Suprapubic skin (tissue), 4 donors: ENCODE data around the gene STYXL2.

ENCODE experiments used
- CTCF ChIP-seq, 2 donors: fragments of 200-600 bp in 1 of 2; fragments of 450-650 bp in 1 of 2; sonication (generic) in 1 of 2; IDR thresholded peaks; one replicate each; pipeline ENCODE4 v1.5.1; 2016 to 2019; ENCODE audit warnings: antibody characterized with exemption in 2 of 2, mild to moderate bottlenecking in 1 of 2, moderate library complexity in 1 of 2
- EP300 ChIP-seq: sonication (generic); formaldehyde crosslinking; IDR thresholded peaks from one replicate; pipeline ENCODE4 v1.6.1; 2017; ENCODE audit warnings: antibody characterized with exemption
- POLR2A ChIP-seq, 2 donors: fragments of 450-650 bp; IDR thresholded peaks; one replicate each; pipeline ENCODE4 v1.6.1; 2017; ENCODE audit warnings: antibody characterized with exemption in 2 of 2, mild to moderate bottlenecking in 2 of 2, moderate library complexity in 2 of 2
- POLR2AphosphoS5 ChIP-seq, 3 donors: sonication (generic); formaldehyde crosslinking; IDR thresholded peaks; one replicate each; pipeline ENCODE4 v1.6.1; 2017; ENCODE audit warnings: antibody characterized with exemption in 3 of 3

DNA sequence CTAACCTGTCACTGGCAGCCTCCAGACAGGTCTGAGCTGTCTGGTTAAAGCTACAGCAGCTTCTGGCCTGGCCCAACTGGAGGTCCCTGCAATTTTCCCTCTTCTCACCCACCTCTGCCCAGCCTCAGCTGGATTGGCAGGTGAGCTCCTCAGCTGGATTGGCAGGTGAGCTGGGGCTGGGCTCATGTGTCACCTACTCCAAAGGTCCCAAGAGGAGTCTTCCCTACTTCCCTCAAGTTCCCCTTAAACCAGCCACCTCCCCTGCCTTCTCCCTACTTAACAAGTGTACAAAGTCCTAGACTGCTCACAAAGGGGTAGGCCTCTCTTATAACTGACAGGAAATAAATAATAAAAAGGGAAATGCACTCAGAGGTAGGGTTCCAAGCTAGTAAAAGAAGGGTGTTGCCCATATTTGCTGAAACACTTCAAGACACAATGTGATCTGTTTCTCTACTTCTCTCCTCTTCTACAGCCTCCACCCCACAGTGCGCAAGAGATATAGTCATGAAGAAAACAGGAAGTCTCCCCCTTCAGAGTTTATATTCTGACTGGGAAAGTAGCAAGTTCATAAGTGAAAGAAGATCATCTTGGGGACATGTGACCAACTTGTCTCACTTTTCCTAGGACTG, 3.4 kb upstream of the STYXL2 start, which contains the start of gene GPA33:
- TF ChIP-seq CTCF (IDR thresholded peaks at IDR 0.05) (no peak), POLR2A (IDR thresholded peaks at IDR 0.05) (no peak), POLR2AphosphoS5 (IDR thresholded peaks at IDR 0.05) (no peak), EP300 (no peak)
